NCI-H460 (cell line): ENCODE data around the gene GTF3C4. TPM values are rescaled to one million over a fixed set of nuclear protein-coding genes. Genes with fewer than 3 reads are reported as not detected.
"Not testable (repeated sequence)": the region's sequence is repeated elsewhere in the genome, so short reads cannot be mapped to it uniquely, and the experiment has no call there.

Experiments
- DNase-seq: peaks from one replicate; pipeline ENCODE4 v3.0.0-alpha.2; 2016; ENCODE audit warnings: low read depth; ENCODE audit errors: extremely low read depth
- total RNA-seq: library from RNA; depleted of rRNA; stranded (reverse); fragments of >200 nt; shearing (Covaris generic); gene quantifications from 2 replicates; pipeline ENCODE4 v1.2.3, GENCODE V29; 2014

GTF3C4 gene
- total RNA-seq, 1 experiment from 2014 or later = 20.0 TPM

DNA sequence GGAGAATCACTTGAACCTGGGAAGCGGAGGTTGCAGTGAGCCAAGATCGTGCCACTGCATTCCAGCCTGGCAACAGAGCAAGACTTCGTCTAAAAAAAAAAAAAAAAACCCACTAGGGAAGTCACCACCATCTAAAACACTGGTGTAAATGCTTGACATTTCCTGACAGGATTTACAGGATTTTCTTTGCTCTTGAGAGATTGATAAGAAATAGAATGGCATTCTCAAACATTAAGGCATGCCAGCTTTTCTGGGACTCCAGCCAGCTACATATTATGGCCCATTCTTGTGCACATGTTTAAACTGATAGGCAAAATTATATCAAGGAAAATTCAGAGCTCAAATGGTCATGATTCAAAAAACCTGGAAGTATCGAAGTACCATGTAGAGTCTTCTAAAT is 28.7 kb downstream of the GTF3C4 start:
- no peak for DNase-seq

DNA sequence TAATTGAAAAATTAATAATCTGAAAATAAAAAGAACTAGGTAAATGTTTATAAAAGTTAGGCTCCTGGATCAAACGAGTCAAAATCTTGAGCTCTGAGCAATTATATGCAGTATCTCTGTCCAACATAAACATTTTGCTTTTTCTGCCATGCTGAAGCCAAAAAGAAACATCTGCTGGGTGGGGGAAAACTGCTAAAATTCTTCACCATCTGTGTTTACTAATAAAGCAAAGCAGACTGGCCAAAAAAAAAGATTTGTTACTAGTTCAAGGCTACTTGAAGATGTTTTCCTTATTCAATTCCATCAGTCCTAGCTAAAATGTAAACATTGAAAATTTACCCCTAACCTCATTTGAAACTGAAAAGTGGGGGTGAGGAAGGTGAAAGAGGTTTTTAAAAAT is 29.7 kb downstream of the GTF3C4 start:
- DNase-seq = no peak

GRCh38 chr9:132702254-132702653 is 32.0 kb downstream of the GTF3C4 start:
- DNase-seq = no peak

- DNase-seq = no peak
Measured at GRCh38 chr9:132703336-132703735, 33.1 kb downstream of the GTF3C4 start.

DNA sequence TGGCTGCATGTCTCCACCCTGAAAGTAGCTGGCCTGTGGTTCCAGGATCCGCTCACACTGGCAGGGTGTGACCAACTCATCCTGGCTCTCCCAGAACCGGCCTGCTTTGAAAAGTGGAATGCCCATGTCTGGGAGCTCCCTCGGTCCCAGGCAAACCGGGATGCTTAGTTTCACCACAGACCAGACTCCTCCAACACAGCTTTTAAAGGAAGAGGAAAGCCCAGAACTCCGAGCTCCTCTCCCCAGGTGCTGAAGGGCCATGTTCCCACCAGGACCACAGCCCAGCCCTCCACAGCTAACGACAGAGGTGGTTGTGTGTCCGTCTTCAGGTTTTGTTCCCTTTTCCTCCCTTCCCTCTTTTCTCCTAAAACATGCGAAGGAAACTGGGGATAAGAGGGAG is 38.0 kb downstream of the GTF3C4 start:
- DNase-seq = no peak

DNA sequence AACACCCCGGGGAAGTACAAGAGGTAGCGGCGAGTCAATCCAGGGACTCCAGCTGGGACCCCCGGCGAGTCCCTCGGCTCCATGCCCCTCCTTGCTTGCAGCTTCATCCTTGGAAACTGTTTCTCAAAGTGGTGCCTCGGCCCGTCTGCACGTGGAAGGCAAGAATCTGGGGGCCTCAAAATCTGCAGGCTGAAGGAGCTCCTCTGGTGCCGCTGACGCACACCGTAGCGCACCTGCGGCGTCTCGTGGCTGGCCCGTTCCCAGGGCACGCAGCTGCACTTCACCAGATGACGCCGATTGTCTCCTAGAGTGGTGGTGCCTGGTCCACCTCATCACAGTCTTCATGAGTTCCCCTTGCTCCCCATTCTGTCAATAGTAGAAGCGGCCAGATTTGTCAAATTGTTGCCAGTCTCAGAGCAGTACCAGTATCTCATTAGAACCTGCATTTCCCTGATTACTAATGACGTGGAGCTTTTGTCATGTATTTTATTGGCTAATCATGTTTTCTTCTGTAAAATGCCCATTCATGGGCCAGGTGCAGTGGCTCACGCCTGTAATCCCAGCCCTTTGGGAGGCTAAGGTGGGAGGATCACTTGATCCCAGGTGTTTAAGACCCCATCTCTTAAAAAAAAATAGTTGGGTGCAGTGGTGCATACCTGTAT is 38.6 kb downstream of the GTF3C4 start:
- DNase-seq = no peak

- no peak for DNase-seq
Measured at GRCh38 chr9:132710333-132710732, 40.1 kb downstream of the GTF3C4 start.

DNA sequence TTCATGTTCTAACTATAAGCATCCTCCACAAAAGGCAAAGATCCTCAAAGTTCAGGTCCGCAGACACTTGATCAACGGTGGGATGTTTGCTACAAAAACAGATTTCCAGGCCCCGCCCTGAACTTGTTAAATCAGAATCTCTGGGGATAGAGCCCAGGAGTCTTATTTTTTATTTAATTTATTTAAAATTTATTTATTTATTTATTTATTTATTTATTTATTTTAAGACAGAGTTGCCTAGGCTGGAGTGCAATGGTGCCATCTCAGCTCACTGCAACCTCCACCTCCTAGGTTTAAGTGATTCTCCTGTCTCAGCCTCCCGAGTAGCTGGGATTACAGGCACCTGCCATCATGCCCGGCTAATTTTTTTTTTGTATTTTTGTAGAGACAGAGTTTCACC is 40.9 kb downstream of the GTF3C4 start:
- not testable (repeated sequence) for DNase-seq

DNA sequence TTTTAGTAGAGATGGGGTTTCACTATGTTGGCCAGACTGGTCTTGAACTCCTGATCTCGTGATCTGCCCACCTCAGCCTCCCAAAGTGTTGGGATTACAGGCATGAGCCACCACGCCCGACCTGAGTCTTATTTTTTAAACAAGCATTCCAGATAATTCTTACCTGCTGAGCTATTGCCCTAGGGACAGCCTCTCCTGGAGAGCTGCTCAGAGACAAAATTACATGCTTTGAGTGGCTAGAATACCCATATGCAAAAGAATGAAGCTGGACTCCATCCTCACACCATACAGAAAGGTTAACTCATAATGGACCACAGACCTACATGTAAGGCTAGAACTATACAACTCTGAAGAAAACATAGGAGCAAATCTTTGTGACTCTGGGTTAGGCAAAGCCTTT is 41.6 kb downstream of the GTF3C4 start:
- no peak for DNase-seq

- DNase-seq = no peak
Measured at GRCh38 chr9:132712753-132713152, 42.5 kb downstream of the GTF3C4 start.

DNA sequence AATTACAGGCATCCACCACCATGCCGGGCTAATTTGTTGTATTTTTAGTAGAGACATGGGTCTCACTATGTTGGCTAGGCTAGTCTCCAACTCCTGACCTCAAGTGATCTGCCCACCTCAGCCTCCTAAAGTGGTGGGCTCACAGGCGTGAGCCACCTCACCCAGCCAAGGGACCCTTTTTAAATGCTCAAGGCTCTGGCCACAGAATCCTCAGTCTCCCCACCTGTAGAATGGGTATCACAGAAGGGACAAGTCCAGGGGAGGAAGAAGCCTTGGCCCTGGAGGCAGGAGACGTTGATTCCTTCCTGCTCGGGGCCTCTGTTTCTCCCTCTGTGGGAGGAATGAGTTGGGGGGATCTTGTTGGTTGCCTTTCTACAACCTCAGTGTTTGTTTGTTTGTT is 45.7 kb downstream of the GTF3C4 start:
- no peak for DNase-seq

DNA sequence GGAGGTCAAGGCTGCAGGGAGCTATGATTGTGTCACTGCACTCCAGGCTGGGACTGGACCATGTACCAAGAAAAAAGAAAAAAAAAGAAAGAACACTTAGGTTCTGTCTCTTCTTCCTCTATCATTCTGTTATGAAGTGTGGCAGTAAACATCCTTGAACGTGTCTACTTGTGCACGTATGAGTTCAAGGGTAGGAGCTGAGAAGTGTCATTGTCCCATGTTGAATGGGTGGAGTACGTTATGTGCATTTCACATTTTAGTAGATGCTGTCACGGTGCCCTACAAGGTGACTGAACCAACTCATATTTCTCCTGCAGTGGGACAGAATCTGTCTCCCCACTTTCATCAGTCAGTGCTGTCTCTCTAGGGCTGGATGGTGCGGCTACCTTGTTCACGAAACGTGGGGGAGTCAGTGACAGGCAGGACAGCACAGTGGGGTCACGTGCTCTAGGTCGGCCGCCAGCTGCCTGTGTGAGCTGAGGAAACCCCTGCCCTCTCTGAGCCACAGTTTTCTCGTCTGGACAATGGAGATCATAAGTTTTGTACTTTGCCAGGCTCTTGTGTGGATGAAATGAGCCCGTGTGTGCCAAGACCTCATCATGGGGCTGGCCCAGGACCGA is 47.2 kb downstream of the GTF3C4 start:
- DNase-seq = no peak

GRCh38 chr9:132718381-132718928 is 48.2 kb downstream of the GTF3C4 start:
- DNase-seq = not testable (repeated sequence)

DNA sequence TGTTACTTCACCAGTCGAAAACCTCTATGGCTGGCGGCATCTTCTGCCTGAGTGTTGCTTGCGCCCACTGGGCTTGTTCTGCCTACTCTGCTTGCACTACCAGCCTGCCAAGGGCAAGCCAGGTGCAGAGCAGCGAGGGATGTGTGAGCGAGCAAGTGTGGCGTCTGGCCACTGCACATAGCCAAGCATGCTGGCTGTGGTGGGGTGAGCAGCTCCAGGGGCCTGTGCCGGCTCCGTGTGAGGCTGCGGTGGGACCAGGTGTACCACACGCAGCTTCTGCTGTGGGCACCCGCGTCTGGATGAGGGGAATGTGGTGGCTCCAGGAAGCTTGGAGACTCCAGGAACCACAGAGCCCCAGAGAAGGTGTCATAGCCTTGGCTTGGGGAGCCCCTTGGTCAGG is 51.4 kb downstream of the GTF3C4 start:
- no peak for DNase-seq

DNA sequence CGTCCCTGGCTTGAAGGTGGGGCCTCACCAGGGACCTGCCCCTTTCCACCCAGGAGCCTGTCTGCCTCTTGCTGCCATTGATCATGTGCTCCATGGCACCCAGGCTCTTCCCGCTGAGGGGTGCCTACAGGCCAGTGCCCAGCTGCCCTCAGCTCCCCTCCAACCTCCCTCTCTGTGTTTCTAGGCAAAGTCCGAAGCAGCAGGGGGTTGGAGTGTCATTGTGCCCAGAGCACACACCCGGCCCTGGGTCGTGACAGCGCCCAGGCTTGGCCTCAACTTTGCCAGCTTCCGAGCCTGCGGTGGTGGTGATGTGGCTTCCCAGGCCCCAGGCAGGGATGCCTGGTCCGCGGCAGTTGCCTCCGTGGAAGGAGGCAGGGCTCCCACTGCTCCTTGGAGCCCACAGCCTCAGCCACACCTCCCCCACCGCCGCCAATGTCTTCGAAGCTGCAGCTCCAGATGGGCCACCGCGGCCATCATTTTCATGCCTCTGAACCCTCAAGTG is 52.4 kb downstream of the GTF3C4 start:
- DNase-seq = no peak

GRCh38 chr9:132723809-132724208 is 53.5 kb downstream of the GTF3C4 start:
- DNase-seq = no peak

- no peak for DNase-seq
Measured at GRCh38 chr9:132725306-132725705, 55.0 kb downstream of the GTF3C4 start.

DNA sequence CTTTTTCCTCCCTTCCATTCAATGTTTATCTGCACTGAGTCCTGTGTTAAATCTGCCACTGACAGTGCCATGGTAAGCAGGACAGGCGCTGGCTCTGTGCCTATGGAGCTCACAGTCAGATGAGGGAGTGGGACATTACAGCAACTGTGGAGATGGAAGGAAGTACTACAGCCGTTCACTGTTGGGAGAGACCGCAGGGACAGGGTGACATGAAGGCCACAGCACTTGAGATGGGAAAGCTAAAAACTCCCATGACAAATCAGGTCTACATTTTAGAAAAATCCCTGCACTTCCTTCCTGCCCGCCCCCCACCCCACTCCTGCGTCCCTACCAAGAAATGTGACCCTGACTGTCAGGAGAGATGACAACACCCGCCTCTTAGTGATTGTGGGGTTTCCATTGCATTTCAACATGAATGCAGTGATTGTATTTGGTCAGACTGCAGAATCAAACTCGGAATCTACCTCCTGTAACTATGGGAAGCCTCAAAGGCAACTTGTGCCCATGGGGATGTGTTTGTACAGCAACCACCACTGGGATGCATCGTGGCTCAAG is 56.4 kb downstream of the GTF3C4 start:
- no peak for DNase-seq

- no peak for DNase-seq
Measured at GRCh38 chr9:132728071-132728470, 57.8 kb downstream of the GTF3C4 start.

- no peak for DNase-seq
Measured at GRCh38 chr9:132728497-132728896, 58.2 kb downstream of the GTF3C4 start.

GRCh38 chr9:132729235-132729890 is 59.1 kb downstream of the GTF3C4 start:
- DNase-seq = no peak
